Hepatocyte (in vitro differentiated cells): ENCODE measurements around the gene CSTF2T.

Experiments used
- CTCF ChIP-seq: fragments of 200-600 bp; sonication (generic); IDR thresholded peaks from 2 replicates; pipeline ENCODE4 v1.5.1; 2016; ENCODE audit warnings: antibody characterized with exemption, mild to moderate bottlenecking; ENCODE audit not compliant: poor library complexity
- EZH2 ChIP-seq: fragments of 200-600 bp; sonication (generic); IDR thresholded peaks from 2 replicates; pipeline ENCODE4 v1.6.1; 2016; ENCODE audit warnings: antibody characterized with exemption, mild to moderate bottlenecking, borderline replicate concordance

DNA sequence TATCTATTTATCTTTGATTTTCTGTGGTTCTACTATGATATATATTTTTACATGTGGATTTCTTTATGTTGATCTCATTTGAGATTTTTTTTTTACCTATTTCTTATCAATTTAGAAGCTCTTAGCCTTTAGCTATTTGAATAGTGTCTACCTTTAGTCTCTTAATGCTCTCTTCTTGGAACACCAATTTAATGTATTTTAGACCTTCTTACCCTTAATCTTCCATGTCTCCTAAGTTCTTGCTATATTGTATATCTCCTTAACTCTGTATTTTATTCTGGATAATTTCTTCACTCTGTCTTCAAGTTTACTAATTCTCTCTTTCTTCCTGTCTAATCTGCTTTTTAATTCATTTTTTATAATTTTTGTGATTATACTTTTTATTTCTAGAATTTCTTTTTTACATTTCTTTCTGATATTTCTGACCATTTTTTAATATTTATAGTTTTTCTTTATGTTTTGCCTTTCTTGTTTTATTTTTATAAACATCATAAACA is 27.3 kb downstream of the CSTF2T start:
- TF ChIP-seq CTCF (no peak), EZH2 (no peak)
